Measurements from ENCODE around the gene MAPK8IP1.

DNA sequence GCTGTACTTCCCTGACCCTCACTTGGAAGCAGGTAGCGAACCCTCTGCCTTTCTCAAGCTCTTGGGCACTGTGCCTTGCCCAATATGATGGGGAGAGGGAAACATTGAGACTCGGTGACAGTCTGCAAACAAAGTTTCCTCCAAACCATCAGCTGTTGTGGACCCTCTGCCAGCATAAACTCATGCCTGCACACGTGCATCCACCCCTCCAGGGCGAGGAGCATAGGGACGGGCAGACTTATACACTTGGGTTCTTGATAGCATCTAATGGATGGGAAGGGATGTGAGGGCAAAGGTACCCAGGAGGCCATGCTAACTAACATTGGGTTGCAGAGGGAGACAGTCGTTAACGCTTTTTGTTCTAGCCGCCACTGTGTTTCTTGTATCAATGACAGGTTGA lies 8.2 kb upstream of the MAPK8IP1 start:
- TF ChIP-seq, protein P1, sequence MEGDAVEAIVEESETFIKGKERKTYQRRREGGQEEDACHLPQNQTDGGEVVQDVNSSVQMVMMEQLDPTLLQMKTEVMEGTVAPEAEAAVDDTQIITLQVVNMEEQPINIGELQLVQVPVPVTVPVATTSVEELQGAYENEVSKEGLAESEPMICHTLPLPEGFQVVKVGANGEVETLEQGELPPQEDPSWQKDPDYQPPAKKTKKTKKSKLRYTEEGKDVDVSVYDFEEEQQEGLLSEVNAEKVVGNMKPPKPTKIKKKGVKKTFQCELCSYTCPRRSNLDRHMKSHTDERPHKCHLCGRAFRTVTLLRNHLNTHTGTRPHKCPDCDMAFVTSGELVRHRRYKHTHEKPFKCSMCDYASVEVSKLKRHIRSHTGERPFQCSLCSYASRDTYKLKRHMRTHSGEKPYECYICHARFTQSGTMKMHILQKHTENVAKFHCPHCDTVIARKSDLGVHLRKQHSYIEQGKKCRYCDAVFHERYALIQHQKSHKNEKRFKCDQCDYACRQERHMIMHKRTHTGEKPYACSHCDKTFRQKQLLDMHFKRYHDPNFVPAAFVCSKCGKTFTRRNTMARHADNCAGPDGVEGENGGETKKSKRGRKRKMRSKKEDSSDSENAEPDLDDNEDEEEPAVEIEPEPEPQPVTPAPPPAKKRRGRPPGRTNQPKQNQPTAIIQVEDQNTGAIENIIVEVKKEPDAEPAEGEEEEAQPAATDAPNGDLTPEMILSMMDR (IDR thresholded peaks at IDR 0.05; ENCODE audit: low read depth, low read length, missing input control), result no peak
- TF ChIP-seq SP1 (IDR thresholded peaks at IDR 0.05) (no peak), EGR1 (IDR thresholded peaks at IDR 0.05; ENCODE audit: low read depth in 2 of 2) (no peak), YY1 (IDR thresholded peaks at IDR 0.05) (no peak)
- TF ChIP-seq, protein P2, sequence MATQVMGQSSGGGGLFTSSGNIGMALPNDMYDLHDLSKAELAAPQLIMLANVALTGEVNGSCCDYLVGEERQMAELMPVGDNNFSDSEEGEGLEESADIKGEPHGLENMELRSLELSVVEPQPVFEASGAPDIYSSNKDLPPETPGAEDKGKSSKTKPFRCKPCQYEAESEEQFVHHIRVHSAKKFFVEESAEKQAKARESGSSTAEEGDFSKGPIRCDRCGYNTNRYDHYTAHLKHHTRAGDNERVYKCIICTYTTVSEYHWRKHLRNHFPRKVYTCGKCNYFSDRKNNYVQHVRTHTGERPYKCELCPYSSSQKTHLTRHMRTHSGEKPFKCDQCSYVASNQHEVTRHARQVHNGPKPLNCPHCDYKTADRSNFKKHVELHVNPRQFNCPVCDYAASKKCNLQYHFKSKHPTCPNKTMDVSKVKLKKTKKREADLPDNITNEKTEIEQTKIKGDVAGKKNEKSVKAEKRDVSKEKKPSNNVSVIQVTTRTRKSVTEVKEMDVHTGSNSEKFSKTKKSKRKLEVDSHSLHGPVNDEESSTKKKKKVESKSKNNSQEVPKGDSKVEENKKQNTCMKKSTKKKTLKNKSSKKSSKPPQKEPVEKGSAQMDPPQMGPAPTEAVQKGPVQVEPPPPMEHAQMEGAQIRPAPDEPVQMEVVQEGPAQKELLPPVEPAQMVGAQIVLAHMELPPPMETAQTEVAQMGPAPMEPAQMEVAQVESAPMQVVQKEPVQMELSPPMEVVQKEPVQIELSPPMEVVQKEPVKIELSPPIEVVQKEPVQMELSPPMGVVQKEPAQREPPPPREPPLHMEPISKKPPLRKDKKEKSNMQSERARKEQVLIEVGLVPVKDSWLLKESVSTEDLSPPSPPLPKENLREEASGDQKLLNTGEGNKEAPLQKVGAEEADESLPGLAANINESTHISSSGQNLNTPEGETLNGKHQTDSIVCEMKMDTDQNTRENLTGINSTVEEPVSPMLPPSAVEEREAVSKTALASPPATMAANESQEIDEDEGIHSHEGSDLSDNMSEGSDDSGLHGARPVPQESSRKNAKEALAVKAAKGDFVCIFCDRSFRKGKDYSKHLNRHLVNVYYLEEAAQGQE (IDR thresholded peaks at IDR 0.05), result no peak
- TF ChIP-seq, protein P3, sequence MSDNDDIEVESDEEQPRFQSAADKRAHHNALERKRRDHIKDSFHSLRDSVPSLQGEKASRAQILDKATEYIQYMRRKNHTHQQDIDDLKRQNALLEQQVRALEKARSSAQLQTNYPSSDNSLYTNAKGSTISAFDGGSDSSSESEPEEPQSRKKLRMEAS (IDR thresholded peaks at IDR 0.05), result no peak
- TF ChIP-seq, protein P4, sequence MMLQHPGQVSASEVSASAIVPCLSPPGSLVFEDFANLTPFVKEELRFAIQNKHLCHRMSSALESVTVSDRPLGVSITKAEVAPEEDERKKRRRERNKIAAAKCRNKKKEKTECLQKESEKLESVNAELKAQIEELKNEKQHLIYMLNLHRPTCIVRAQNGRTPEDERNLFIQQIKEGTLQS (IDR thresholded peaks at IDR 0.05), result no peak
